Ovary (tissue), 1 donor: ENCODE data around the gene C11orf52.

Source experiments
- EP300 ChIP-seq: sonication (generic); formaldehyde crosslinking; IDR thresholded peaks from one replicate; pipeline ENCODE4 v1.6.1; 2017; ENCODE audit warnings: antibody characterized with exemption
- POLR2A ChIP-seq: fragments of 450-650 bp; IDR thresholded peaks from one replicate; pipeline ENCODE4 v1.6.1; 2017; ENCODE audit warnings: antibody characterized with exemption, mild to moderate bottlenecking, moderate library complexity

DNA sequence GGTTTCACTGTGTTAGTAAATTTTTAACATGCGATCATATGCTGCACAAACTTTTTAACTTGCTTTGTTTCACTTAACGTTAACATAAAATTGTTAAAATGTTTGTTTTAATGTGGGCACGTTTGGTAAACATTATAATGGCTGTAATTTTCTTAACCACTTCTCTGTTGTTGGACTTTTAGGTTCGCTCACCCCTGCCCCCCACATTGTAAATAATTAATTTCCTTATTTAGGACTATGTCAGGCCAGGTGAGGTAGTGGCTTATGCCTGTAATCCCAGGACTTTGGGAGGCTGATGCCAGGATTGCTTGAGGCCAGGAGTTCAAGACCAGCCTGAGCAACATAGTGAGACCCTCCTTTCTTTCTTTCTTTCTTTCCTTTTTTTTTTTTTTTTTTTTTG lies 11.8 kb downstream of the C11orf52 start:
- TF ChIP-seq EP300 (no peak), POLR2A (no peak)
